ENCODE results near the gene HRCT1. TPM values are rescaled to one million over a fixed set of nuclear protein-coding genes. Genes with fewer than 3 reads are reported as not detected.

The HRCT1 gene
- total RNA-seq, 1 donor from 2014 or later, result 10.8 TPM

- no peaks in the 10 kb centered on the region for H3K36me3 ChIP-seq
- H3K27me3 ChIP-seq, result no peaks in the 10 kb centered on the region
- H3K9me3 ChIP-seq, result no peaks in the 10 kb centered on the region
- no peak overlapping the region for H3K4me3 ChIP-seq
- DNase-seq (peak; percentile 72), ATAC-seq (peak; percentile 77)
- intact Hi-C loops (cut with DNase I), result no loop called here
- H3K4me1 ChIP-seq, result peaks cover 33% of the 10 kb centered on the region
- TF ChIP-seq CTCF (IDR thresholded peaks at IDR 0.05), result no peak
- peak overlapping the region; percentile 60 for H3K27ac ChIP-seq
Observed at GRCh38 chr9:35914301-35914807, 8.4 kb downstream of the HRCT1 start.

GRCh38 chr9:35915681-35916294 is 9.8 kb downstream of the HRCT1 start:
- Histone ChIP-seq H3K27me3 (no peaks in the 10 kb centered on the region), H3K4me3 (no peak overlapping the region), H3K27ac (peak overlapping the region; percentile 3), H3K9me3 (no peaks in the 10 kb centered on the region), H3K4me1 (peaks cover 20% of the 10 kb centered on the region), H3K36me3 (no peaks in the 10 kb centered on the region)
- no peak for TF ChIP-seq CTCF (IDR thresholded peaks at IDR 0.05)
- no peak for DNase-seq
- intact Hi-C loops (cut with DNase I), result no loop called here
- ATAC-seq, result no peak

GRCh38 chr9:35917261-35917660 is 11.3 kb downstream of the HRCT1 start:
- intact Hi-C loops (cut with DNase I), result no loop called here
- peak; percentile 34 for DNase-seq
- peaks cover 8% of the 10 kb centered on the region for H3K4me1 ChIP-seq
- no peaks in the 10 kb centered on the region for H3K36me3 ChIP-seq
- no peaks in the 10 kb centered on the region for H3K27me3 ChIP-seq
- H3K4me3 ChIP-seq, result no peak overlapping the region
- ATAC-seq, result no peak
- no peaks in the 10 kb centered on the region for H3K9me3 ChIP-seq
- H3K27ac ChIP-seq, result peak overlapping the region; percentile 51
- no peak for TF ChIP-seq CTCF (IDR thresholded peaks at IDR 0.05)

- no peaks in the 10 kb centered on the region for H3K9me3 ChIP-seq
- no peak for TF ChIP-seq CTCF (IDR thresholded peaks at IDR 0.05)
Observed at GRCh38 chr9:35918780-35919179, 12.8 kb downstream of the HRCT1 start.

GRCh38 chr9:35919212-35920008 is 13.4 kb downstream of the HRCT1 start:
- no peaks in the 10 kb centered on the region for H3K9me3 ChIP-seq
- DNase-seq (no peak), ATAC-seq (no peak)
- no peak for TF ChIP-seq CTCF (IDR thresholded peaks at IDR 0.05)
- intact Hi-C loops (cut with DNase I), result no loop called here
- no peak overlapping the region for H3K27ac ChIP-seq
- peaks cover 15% of the 10 kb centered on the region for H3K4me1 ChIP-seq
- H3K36me3 ChIP-seq, result no peaks in the 10 kb centered on the region
- no peaks in the 10 kb centered on the region for H3K27me3 ChIP-seq
- H3K4me3 ChIP-seq, result no peak overlapping the region

More at GRCh38 chr9:35918780-35919179, 12.8 kb downstream of the HRCT1 start:
- Histone ChIP-seq H3K27ac (no peak overlapping the region), H3K27me3 (no peaks in the 10 kb centered on the region), H3K4me3 (no peak overlapping the region), H3K36me3 (no peaks in the 10 kb centered on the region), H3K4me1 (peaks cover 13% of the 10 kb centered on the region)
- intact Hi-C loops (cut with DNase I), result no loop called here
- no peak for DNase-seq
- ATAC-seq, result no peak

Data from upper lobe of right lung (tissue), 1 donor.